AG09319 (cell line): ENCODE data around the gene POTEF.
"Not testable (repeated sequence)": the region's sequence is repeated elsewhere in the genome, so short reads cannot be mapped to it uniquely, and the experiment has no call there.

ENCODE experiments used
- DNase-seq: peaks from one replicate; pipeline ENCODE4 v3.0.0-alpha.2; 2010; ENCODE audit warnings: low read depth; ENCODE audit errors: extremely low read depth
- TF ChIP-seq, protein P1 (sequence below): IDR thresholded peaks from 2 replicates; pipeline ENCODE4 v1.5.1; 2011; ENCODE audit warnings: low read depth, mild to moderate bottlenecking, inconsistent platforms, low read length, moderate library complexity

Gene POTEF

GRCh38 chr2:130129120-130129829, at the start of gene POTEF:
POTEF (minus strand) TSS chr2:130129222; CDS start chr2:130120515, 8,707 bp downstream.
- not testable (repeated sequence) for DNase-seq

- not testable (repeated sequence) for DNase-seq
Measured at GRCh38 chr2:130174866-130175265, 45.8 kb upstream of the POTEF start.

DNA sequence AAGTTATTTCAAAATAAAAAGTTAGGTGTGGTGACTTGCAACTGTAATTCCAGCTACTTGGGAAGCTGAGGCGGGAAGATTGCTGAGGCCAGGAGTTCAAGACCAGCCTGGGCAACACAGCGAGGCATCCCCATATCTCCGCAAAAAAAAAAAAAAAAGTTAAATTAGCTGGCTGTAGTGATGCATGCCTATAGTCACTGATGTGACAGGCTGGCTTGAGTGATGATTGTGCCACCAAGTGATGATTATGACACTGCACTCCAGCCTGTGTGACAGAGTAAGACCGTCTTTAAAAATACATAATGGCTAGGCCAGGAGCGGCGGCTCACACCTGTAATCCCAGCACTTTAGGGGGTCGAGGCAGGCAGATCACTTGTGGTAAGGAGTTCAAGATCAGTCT, 40.9 kb upstream of the POTEF start:
- no peak for DNase-seq
- TF ChIP-seq, protein P1, sequence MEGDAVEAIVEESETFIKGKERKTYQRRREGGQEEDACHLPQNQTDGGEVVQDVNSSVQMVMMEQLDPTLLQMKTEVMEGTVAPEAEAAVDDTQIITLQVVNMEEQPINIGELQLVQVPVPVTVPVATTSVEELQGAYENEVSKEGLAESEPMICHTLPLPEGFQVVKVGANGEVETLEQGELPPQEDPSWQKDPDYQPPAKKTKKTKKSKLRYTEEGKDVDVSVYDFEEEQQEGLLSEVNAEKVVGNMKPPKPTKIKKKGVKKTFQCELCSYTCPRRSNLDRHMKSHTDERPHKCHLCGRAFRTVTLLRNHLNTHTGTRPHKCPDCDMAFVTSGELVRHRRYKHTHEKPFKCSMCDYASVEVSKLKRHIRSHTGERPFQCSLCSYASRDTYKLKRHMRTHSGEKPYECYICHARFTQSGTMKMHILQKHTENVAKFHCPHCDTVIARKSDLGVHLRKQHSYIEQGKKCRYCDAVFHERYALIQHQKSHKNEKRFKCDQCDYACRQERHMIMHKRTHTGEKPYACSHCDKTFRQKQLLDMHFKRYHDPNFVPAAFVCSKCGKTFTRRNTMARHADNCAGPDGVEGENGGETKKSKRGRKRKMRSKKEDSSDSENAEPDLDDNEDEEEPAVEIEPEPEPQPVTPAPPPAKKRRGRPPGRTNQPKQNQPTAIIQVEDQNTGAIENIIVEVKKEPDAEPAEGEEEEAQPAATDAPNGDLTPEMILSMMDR = no peak

DNA sequence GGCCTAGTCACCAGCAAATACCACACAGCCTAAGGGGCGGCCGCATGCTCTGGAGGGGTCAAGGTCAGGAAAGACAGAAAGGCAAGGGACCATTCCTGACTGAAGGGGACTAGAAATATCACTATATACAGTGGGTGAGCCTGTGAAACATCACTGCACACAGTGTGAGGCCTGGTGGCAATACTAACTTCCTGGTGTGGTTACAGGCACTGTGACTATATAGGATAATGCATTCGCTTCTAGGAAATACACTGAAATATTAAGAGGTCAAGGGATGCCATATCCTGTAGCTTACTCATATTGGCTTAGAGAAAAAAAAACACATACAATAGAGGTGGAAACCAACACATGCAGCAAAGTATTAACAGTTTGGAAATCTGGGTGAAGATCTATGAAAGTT, 40.1 kb upstream of the POTEF start:
- DNase-seq = not testable (repeated sequence)

- not testable (repeated sequence) for DNase-seq
Measured at GRCh38 chr2:130166611-130167010, 37.6 kb upstream of the POTEF start.

- DNase-seq = no peak
- TF ChIP-seq, protein P1 = no peak
Measured at GRCh38 chr2:130165293-130166016, 36.4 kb upstream of the POTEF start.

GRCh38 chr2:130162968-130163367, 33.9 kb upstream of the POTEF start:
- no peak for DNase-seq
- TF ChIP-seq, protein P1 = no peak

- DNase-seq = not testable (repeated sequence)
Measured at GRCh38 chr2:130162486-130162885, 33.5 kb upstream of the POTEF start.

GRCh38 chr2:130160838-130161705, 32.0 kb upstream of the POTEF start:
- DNase-seq = not testable (repeated sequence)

DNA sequence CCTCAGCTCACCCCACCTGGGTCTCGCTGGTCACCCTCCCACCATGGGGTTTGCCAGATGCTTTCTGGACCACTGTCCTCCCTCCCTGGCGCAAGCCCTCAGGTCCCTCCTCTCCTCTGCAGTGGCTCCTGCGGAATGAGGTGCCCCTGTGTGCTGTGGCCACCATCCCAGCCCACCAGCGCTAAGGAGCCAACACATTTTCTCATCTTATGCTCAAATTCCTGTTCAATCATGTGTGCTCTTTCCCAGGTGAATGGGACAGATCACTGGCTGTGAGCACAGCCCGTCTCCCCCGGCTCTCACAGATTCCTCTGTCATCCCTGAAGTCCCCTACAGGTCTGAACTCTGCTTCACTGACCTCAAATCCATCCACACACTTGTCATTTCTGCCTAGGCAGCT, 31.1 kb upstream of the POTEF start:
- no peak for DNase-seq
- TF ChIP-seq, protein P1 = no peak

DNA sequence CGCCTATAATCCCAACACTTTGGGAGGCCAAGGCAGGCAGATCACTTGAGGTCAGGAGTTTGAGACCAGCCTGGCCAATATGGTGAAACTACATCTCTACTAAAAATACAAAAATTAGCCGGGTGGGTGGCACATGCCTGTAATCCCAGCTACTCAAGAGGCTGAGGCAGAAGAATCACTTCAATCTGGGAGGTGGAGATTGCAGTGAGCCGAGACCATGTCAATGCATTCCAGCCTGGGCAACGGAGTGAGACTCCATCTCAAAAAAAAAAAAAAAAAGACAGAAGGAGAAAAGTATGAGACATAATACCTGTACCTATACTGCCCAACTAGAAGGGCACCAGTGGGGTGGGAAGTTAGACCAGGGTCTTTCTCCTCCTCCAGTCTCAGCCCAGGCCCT, 30.4 kb upstream of the POTEF start:
- DNase-seq = not testable (repeated sequence)
